ENCODE results near the gene PSMC1.

GRCh38 chr14:90293766-90294730 lies 37.7 kb downstream of the PSMC1 start:
- TF ChIP-seq POLR2A (IDR thresholded peaks at IDR 0.05): no peak
- TF ChIP-seq CTCF (IDR thresholded peaks at IDR 0.05): no peak
